Activated CD4-positive, CD25-positive, alpha-beta regulatory T cell (primary cell): ENCODE measurements around the gene UBXN11.
"Not testable (repeated sequence)": the region's sequence is repeated elsewhere in the genome, so short reads cannot be mapped to it uniquely, and the experiment has no call there.

Experiments used
- DNase-seq, 4 experiments: peaks; one replicate each; lab custom pipeline; 2025; lab: John Stamatoyannopoulos, UW

The UBXN11 gene

DNA sequence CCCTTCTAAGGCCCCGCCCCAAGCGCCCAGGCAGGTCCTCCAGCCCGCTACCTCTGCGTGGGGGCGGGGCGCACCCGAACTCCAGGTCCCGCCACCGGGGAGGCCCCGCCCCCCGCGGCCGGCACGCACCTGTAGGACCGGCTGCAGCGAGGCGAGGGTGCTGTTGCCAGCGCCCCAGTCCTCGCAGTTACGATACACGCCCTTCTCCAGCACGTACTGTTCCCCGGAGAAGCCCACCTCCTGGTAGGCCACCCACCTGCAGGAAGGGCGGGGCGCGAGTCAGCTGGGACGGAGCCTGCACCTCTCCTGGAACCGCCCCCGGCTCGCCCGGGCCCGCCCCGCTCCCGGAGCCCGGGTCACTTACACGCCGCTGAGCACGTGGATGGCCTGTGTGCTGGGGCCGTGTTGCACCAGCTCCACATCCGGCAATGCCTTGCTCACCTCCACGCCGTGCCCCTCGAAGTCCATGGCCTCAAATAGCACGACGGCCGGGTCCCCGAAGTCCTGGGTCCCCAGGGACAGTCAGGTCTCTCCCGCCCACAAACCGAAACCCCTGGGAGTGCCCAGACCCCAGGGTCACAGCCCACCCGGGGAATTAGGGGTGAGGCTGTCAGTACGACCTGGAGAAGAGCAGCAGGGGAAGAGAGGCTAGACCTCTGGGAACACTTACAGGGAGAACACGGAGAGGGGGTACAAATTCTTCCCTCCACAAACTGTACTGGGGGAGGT lies 30.2 kb upstream of the UBXN11 start:
- DNase-seq: peak; percentile 55 to 78 (median 74)

GRCh38 chr1:26335774-26336476 lies 29.5 kb upstream of the UBXN11 start:
- DNase-seq: no peak

GRCh38 chr1:26333312-26333711 lies 26.9 kb upstream of the UBXN11 start:
- DNase-seq: not testable (repeated sequence)

DNA sequence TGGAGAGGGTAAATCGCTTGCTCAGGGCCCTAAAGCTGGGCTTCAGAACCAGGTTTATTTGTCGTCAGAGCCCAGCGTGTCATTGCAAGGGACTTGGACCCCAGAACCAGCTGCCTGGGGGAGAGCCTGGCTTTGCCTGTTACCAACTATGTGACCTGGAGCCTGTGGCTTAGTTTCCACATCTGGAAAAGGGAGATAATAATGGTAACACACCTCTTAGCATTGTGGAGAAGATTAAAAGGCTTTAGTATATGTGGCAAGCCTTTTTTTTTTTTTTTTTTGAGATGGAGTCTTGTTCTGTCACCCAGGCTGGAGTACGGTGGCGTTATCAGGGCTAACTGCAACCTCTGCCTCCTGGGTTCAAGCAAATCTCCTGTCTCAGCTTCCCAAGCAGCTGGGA lies 23.8 kb upstream of the UBXN11 start:
- no peak for DNase-seq

GRCh38 chr1:26329380-26329779 lies 22.9 kb upstream of the UBXN11 start:
- not testable (repeated sequence) for DNase-seq

- no peak for DNase-seq
Measured at GRCh38 chr1:26328597-26328996, 22.2 kb upstream of the UBXN11 start.

GRCh38 chr1:26327956-26328362 lies 21.5 kb upstream of the UBXN11 start:
- DNase-seq: no peak

DNA sequence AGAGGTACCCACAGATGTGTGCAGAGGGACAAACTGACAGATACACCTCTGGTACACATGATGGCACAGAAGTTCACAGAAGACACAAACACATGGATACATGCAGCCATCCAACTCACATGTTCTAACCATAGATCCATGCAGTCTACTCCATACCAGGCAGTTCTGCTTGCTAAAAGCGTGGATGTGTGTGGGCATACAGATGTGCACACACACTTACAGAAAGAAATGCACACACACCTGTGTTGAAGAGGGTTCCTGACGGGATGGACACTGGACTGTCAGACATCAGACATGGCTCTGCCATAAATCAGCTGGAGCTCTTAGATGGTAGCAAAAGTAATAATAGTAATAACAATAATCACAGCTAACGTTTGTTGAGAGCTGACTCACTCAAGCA lies 18.1 kb upstream of the UBXN11 start:
- no peak for DNase-seq

DNA sequence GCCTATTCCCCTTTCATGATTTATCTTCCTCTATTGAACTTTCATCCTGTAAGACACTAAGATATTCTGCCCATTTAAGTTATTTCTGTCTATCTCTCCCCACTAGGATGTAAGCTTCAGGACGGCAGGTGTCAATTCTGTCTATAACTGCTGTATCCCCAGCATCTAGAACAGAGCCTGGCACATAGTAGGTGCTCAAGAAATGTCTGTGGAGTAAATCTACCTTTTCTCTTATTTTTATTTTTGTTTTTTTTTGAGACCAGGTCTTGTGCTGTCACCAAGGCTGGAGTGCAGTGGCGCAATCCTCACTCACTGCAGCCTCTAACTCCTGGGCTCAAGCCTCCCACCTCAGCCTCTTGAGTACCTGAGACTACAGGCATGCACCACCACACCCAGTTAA lies 16.9 kb upstream of the UBXN11 start:
- DNase-seq: no peak

- DNase-seq: no peak
Measured at GRCh38 chr1:26322042-26322331, 15.6 kb upstream of the UBXN11 start.

- peak; percentile 84 to 98 (median 88) for DNase-seq
Measured at GRCh38 chr1:26321315-26322041, 15.0 kb upstream of the UBXN11 start.

GRCh38 chr1:26320896-26321295 lies 14.5 kb upstream of the UBXN11 start:
- no peak for DNase-seq

GRCh38 chr1:26318338-26319064 lies 12.1 kb upstream of the UBXN11 start:
- no peak for DNase-seq

DNA sequence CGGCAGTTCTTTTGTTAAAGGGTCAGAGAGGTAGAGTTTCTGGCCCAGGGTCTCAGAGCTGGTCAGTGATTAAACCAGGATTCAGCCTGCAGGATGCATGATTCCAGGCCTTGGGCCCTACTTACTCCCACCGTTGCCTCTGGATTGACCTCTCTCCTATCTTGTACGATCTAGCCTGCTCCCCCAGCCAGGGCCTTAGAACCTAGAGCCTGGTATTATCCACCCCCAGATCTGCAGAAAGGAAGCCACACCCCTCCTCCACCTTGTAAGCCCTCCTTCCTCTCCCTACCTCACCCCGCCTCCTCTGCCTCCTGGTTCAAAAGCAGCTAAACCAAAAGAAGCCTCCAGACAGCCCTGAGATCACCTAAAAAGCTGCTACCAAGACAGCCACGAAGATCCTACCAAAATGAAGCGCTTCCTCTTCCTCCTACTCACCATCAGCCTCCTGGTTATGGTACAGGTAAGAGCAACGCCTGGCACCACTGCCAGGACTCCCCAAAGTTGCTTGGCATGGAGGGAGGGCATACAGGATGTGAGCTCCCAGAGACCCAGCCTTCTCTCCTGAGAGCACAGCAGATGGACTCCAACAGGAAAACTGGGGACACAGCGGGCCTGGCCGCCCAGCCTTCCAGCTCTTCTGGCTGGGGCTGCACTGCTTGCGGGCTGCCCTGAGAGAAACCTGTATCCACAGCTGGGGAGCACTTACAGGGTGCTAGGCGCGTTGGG lies 11.3 kb upstream of the UBXN11 start, which contains the start of gene CD52:
CD52 (plus strand) TSS at position 347 of the 726 bp plus-strand sequence; CDS start at position 407, 60 bp downstream.
- peak in 3 of 4 experiments; percentile 20 to 57 (median 43) for DNase-seq

DNA sequence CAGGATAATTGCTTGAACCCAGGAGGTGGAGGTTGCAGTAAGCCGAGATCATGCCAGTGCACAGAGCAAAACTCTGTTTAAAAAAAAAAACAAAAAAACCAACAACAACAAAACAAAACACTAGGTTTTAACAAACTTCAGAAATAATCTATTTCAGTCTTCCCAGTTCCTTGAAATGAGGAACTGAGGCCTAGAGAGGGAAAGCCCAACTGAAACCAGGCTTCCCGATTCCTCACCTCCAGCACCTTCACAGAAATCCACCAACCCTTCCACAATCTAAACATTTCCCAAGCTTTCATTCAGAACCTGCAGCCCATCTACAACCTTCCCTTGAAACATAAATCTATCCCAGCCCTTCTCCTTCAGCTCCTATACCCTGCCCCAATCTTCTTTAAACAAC lies 10.7 kb upstream of the UBXN11 start:
- no peak for DNase-seq

DNA sequence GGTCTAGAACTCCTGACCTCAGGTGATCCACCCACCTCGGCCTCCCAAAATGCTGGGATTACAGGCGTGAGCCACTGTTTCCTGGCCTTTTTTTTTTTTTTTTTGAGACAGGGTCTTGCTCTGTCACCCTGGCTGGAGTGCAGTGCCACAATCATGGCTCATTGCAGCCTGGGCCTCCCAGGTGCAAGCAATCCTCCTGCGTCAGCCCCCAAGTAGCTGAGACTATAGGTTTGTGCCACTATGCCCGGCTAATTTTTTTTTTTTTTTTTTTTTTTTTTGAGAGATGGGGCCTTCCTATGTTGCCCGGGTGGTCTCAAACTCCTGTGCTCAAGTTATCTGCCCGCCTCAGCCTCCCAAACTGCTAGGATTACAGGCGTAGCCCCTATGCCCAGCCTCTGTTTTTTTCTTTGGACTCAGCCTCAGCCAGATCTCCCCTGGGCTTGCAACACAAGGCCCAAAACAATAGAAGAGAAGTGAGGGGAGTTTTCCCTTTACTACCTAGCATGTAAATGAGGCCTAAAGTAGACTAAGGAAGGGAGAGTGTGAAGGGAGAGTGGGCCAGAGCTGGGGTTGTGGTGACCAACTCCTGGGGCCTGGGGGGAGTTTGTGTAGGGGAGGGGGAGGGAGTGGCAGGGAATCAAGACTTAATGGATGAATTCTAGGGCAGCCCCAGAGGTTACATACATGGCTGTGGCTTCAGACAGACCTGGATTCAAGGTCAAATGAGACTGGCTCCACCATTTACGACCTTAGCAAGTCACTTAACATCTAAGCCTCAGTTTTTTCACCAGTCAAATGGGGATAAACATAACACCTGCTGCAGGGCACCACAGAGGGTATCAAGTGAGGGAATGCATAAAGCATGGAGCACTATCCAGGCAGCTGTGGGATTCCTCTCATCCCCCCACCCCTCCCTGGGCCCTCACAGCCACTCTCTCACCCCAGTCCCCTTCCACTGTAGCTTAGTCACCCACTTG lies 9.7 kb upstream of the UBXN11 start:
- no peak for DNase-seq

- no peak for DNase-seq
Measured at GRCh38 chr1:26314501-26314900, 8.1 kb upstream of the UBXN11 start.

- DNase-seq: not testable (repeated sequence)
Measured at GRCh38 chr1:26307966-26308899, 1.8 kb upstream of the UBXN11 start.

GRCh38 chr1:26307363-26307781 lies 936 bp upstream of the UBXN11 start:
- no peak for DNase-seq
